ENCODE data around the gene RBM34.

GRCh38 chr1:235151033-235151432 is 10.0 kb downstream of the RBM34 start:
- TF ChIP-seq CTCF (IDR thresholded peaks at IDR 0.05; ENCODE audit: insufficient read depth, low read depth, low read length) (no peak), EZH2 (IDR thresholded peaks at IDR 0.05; ENCODE audit: insufficient read depth, low read length) (no peak)

Data from astrocyte (in vitro differentiated cells and primary cell).